Esophagus muscularis mucosa (tissue), 4 donors: Measurements from ENCODE around the gene RGMA. TPM values are rescaled to one million over a fixed set of nuclear protein-coding genes. Genes with fewer than 3 reads are reported as not detected.

Experiments
- DNase-seq: peaks from one replicate; pipeline ENCODE4 v3.0.0-alpha.2; 2017; ENCODE audit errors: extremely low spot score
- H3K27ac ChIP-seq, 4 donors: fragments of 200-600 bp; sonication (generic); replicated peaks in 1 of 4; 1 replicate in 3 of 4; 2 replicates in 1 of 4; pipeline ENCODE4 v1.5.1; 2016 to 2019; ENCODE audit warnings: mild to moderate bottlenecking in 1 of 4
- H3K27me3 ChIP-seq, 4 donors: fragments of 200-600 bp; sonication (generic); one replicate each; pipeline versions ENCODE4 v1.5.1 to v1.6.0; 2016 to 2019
- H3K36me3 ChIP-seq, 4 donors: fragments of 200-600 bp; sonication (generic); one replicate each; pipeline ENCODE4 v1.5.1; 2016 to 2019
- H3K4me1 ChIP-seq, 4 donors: fragments of 200-600 bp; sonication (generic); one replicate each; pipeline ENCODE4 v1.5.1; 2016 to 2019
- H3K4me3 ChIP-seq, 4 donors: fragments of 200-600 bp; sonication (generic); 1 replicate in 2 of 4; 2 replicates in 2 of 4; pipeline ENCODE4 v1.5.1; 2016 to 2019; ENCODE audit warnings: mild to moderate bottlenecking in 4 of 4, moderate library complexity in 1 of 4
- H3K9me3 ChIP-seq, 4 donors: fragments of 200-600 bp; sonication (generic); 1 replicate in 3 of 4; 2 replicates in 1 of 4; pipeline ENCODE4 v1.5.1; 2016 to 2019
- CTCF ChIP-seq, 3 experiments: fragments of 200-600 bp in 2 of 3; fragments of 450-650 bp in 1 of 3; sonication (generic) in 2 of 3; IDR thresholded peaks; one replicate each; pipeline ENCODE4 v1.5.1; 2017 to 2019; ENCODE audit warnings: antibody characterized with exemption in 3 of 3, mild to moderate bottlenecking in 2 of 3, moderate library complexity in 1 of 3
- EP300 ChIP-seq: sonication (generic); formaldehyde crosslinking; IDR thresholded peaks from one replicate; pipeline ENCODE4 v1.6.1; 2017; ENCODE audit warnings: antibody characterized with exemption
- POLR2A ChIP-seq: fragments of 450-650 bp; IDR thresholded peaks from one replicate; pipeline ENCODE4 v1.6.1; 2017; ENCODE audit warnings: antibody characterized with exemption, moderate library complexity, mild to moderate bottlenecking, low read depth
- POLR2AphosphoS5 ChIP-seq, 2 donors: sonication (generic); formaldehyde crosslinking; IDR thresholded peaks; one replicate each; pipeline ENCODE4 v1.6.1; 2017; ENCODE audit warnings: antibody characterized with exemption in 2 of 2
- WGBS: methylation state at CpG from one replicate; pipeline ENCODE4 v1.1.5; 2018; 5-methylcytosine and 5-hydroxymethylcytosine counted together
- intact Hi-C: fragments of 100-400 bp; cut with DNase I; formaldehyde crosslinking; loops from one replicate; pipeline ENCODE4 v1.15.1; 2023
- total RNA-seq, 4 donors: library from RNA; depleted of rRNA; stranded (reverse); fragments of >200 nt; gene quantifications; one replicate each; pipeline versions ENCODE4 v1.1.0 to v1.2.1, GENCODE V29; 2016

RGMA gene
- total RNA-seq, 4 donors from 2014 or later, result 101 to 312 (median 188) TPM

- no peak for DNase-seq
- H3K4me1 ChIP-seq, result peaks cover 7 to 27% (median 22%) of the 10 kb centered on the region in 4 donors
- H3K4me3 ChIP-seq, result no peak overlapping the region
- H3K27me3 ChIP-seq, result no peaks in the 10 kb centered on the region
- H3K9me3 ChIP-seq, result no peaks in the 10 kb centered on the region
- intact Hi-C loops, result no loop called here
- WGBS, result 97% methylated on average over 3 of the region's 3 CpGs
- no peak for TF ChIP-seq POLR2A
- no peak for TF ChIP-seq POLR2AphosphoS5 (IDR thresholded peaks at IDR 0.05)
- TF ChIP-seq EP300, result no peak
- no peak for TF ChIP-seq CTCF (IDR thresholded peaks at IDR 0.05)
- peaks cover 56 to 98% (median 87%) of the 10 kb centered on the region in 4 donors for H3K36me3 ChIP-seq
- peak overlapping the region in 1 of 4 donors; percentile 13 for H3K27ac ChIP-seq
These were observed 67.8 kb downstream of the RGMA start for GRCh38 chr15:93020976-93021772.

GRCh38 chr15:93019971-93020370, 69.0 kb downstream of the RGMA start:
- H3K36me3 ChIP-seq, result peaks cover 65 to 98% (median 88%) of the 10 kb centered on the region in 4 donors
- no peaks in the 10 kb centered on the region for H3K9me3 ChIP-seq
- peaks cover 5 to 16% (median 15%) of the 10 kb centered on the region in 4 donors for H3K4me1 ChIP-seq
- no peak overlapping the region for H3K4me3 ChIP-seq
- H3K27me3 ChIP-seq, result no peaks in the 10 kb centered on the region
- DNase-seq, result no peak
- H3K27ac ChIP-seq, result no peak overlapping the region
- intact Hi-C loops, result no loop called here
- WGBS, result 96% methylated on average over 10 of the region's 10 CpGs
- TF ChIP-seq EP300 (no peak), POLR2AphosphoS5 (IDR thresholded peaks at IDR 0.05) (no peak), CTCF (IDR thresholded peaks at IDR 0.05) (no peak), POLR2A (no peak)

- no peak for TF ChIP-seq POLR2AphosphoS5 (IDR thresholded peaks at IDR 0.05)
- WGBS, result 89% methylated on average over 7 of the region's 7 CpGs
- H3K36me3 ChIP-seq, result peaks cover 62 to 98% (median 88%) of the 10 kb centered on the region in 4 donors
- H3K4me3 ChIP-seq, result no peak overlapping the region
- H3K4me1 ChIP-seq, result peaks cover 0 to 16% (median 15%) of the 10 kb centered on the region in 4 donors
- H3K27ac ChIP-seq, result peak overlapping the region in 3 of 4 donors; percentile 5 to 63 (median 48)
- no peaks in the 10 kb centered on the region for H3K9me3 ChIP-seq
- DNase-seq, result no peak
- H3K27me3 ChIP-seq, result no peaks in the 10 kb centered on the region
- intact Hi-C loops, result no loop called here
These were observed 69.9 kb downstream of the RGMA start for GRCh38 chr15:93019090-93019489.

- intact Hi-C loops, result no loop called here
- TF ChIP-seq POLR2AphosphoS5 (IDR thresholded peaks at IDR 0.05) (peak in 1 of 2 donors; percentile 17), EP300 (no peak), CTCF (IDR thresholded peaks at IDR 0.05) (peak; percentile 31 to 53 (median 36)), POLR2A (no peak)
- peaks cover 63 to 100% (median 90%) of the 10 kb centered on the region in 4 donors for H3K36me3 ChIP-seq
- H3K27me3 ChIP-seq, result no peaks in the 10 kb centered on the region
- no peak overlapping the region for H3K4me3 ChIP-seq
- DNase-seq, result no peak
- peak overlapping the region; percentile 5 to 63 (median 36) for H3K27ac ChIP-seq
- 80% methylated on average over 4 of the region's 4 CpGs for WGBS
- H3K4me1 ChIP-seq, result peaks cover 0 to 16% (median 15%) of the 10 kb centered on the region in 4 donors
- no peaks in the 10 kb centered on the region for H3K9me3 ChIP-seq
These were observed 70.4 kb downstream of the RGMA start for GRCh38 chr15:93018574-93018973.

- Histone ChIP-seq H3K9me3 (no peaks in the 10 kb centered on the region), H3K4me1 (peaks cover 0 to 16% (median 12%) of the 10 kb centered on the region in 4 donors), H3K4me3 (no peak overlapping the region), H3K36me3 (peaks cover 66 to 100% (median 91%) of the 10 kb centered on the region in 4 donors), H3K27ac (peak overlapping the region; percentile 25 to 63 (median 37)), H3K27me3 (no peaks in the 10 kb centered on the region)
- TF ChIP-seq POLR2AphosphoS5 (IDR thresholded peaks at IDR 0.05) (peak in 1 of 2 donors; percentile 37), CTCF (IDR thresholded peaks at IDR 0.05) (no peak)
- DNase-seq, result no peak
- WGBS, result 87% methylated on average over 6 of the region's 6 CpGs
- intact Hi-C loops, result no loop called here
These were observed 71.5 kb downstream of the RGMA start for GRCh38 chr15:93017526-93017925.
